ENCODE data around the gene GABRD.

GABRD gene

GRCh38 chr1:2018217-2019171 is 651 bp upstream of the GABRD start:
- no peak for TF ChIP-seq GATA1 (IDR thresholded peaks at IDR 0.05; ENCODE audit: low read depth, low read length)
- no peak for TF ChIP-seq POLR2A (IDR thresholded peaks at IDR 0.05; ENCODE audit: low read length)
- no peak for DNase-seq

GRCh38 chr1:2019571-2020309 is 595 bp downstream of the GABRD start:
- TF ChIP-seq POLR2A (IDR thresholded peaks at IDR 0.05; ENCODE audit: low read length), result no peak
- no peak for TF ChIP-seq GATA1 (IDR thresholded peaks at IDR 0.05; ENCODE audit: low read depth, low read length)
- DNase-seq, result no peak

- TF ChIP-seq POLR2A (IDR thresholded peaks at IDR 0.05; ENCODE audit: low read length), result no peak
- no peak for TF ChIP-seq GATA1 (IDR thresholded peaks at IDR 0.05; ENCODE audit: low read depth, low read length)
- DNase-seq, result no peak
These were observed 1.1 kb downstream of the GABRD start for GRCh38 chr1:2020310-2020655.

DNA sequence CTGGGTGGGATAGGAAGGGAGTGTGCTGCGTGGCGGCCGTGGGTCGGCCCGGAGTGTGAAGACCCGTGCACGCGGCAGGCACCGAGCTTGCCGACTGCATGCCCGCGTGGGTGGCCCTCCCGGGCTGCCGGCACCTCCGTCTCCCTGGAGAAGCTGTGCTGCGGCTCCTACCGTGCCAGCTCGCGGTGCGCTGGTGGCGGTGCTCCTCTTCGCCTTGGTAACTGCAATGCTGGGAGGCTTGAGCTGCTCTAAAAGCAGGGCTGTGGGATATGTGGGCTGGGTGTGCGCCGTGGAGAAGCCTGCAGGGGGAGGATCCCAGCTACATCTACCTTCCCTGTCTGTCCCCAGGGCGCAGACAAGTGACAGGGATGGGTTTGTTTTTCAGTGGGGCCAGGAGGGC is 2.4 kb downstream of the GABRD start:
- no peak for TF ChIP-seq POLR2A (IDR thresholded peaks at IDR 0.05; ENCODE audit: low read length)
- TF ChIP-seq GATA1 (IDR thresholded peaks at IDR 0.05; ENCODE audit: low read depth, low read length), result no peak
- no peak for DNase-seq

- DNase-seq, result no peak
- TF ChIP-seq GATA1 (IDR thresholded peaks at IDR 0.05; ENCODE audit: low read depth, low read length), result no peak
- TF ChIP-seq POLR2A (IDR thresholded peaks at IDR 0.05; ENCODE audit: low read length), result no peak
These were observed 3.1 kb downstream of the GABRD start for GRCh38 chr1:2022063-2022770.

GRCh38 chr1:2023187-2023586 is 4.0 kb downstream of the GABRD start:
- TF ChIP-seq POLR2A (IDR thresholded peaks at IDR 0.05; ENCODE audit: low read length) (no peak), GATA1 (IDR thresholded peaks at IDR 0.05; ENCODE audit: low read depth, low read length) (no peak)
- DNase-seq, result no peak

- DNase-seq, result no peak
- TF ChIP-seq GATA1 (IDR thresholded peaks at IDR 0.05; ENCODE audit: low read depth, low read length) (no peak), POLR2A (IDR thresholded peaks at IDR 0.05; ENCODE audit: low read length) (no peak)
These were observed 5.3 kb downstream of the GABRD start for GRCh38 chr1:2024451-2024850.

DNA sequence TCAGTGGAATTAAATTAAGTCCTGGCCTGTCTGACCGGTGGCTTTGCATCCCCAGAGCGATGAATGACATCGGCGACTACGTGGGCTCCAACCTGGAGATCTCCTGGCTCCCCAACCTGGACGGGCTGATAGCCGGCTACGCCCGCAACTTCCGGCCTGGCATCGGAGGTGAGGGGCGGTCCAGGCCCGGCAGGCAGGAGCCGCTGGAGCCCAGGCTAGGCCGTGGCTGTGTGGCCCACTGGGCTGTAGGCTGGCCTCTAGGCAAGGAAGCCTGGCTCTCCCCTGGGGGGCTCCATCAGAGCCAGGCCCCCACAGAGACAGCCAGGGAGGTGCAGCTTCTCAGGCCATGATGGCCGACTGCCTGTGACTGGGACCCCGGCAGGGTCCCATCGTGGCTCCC is 5.7 kb downstream of the GABRD start:
- no peak for TF ChIP-seq GATA1 (IDR thresholded peaks at IDR 0.05; ENCODE audit: low read depth, low read length)
- no peak for TF ChIP-seq POLR2A (IDR thresholded peaks at IDR 0.05; ENCODE audit: low read length)
- DNase-seq, result no peak

DNA sequence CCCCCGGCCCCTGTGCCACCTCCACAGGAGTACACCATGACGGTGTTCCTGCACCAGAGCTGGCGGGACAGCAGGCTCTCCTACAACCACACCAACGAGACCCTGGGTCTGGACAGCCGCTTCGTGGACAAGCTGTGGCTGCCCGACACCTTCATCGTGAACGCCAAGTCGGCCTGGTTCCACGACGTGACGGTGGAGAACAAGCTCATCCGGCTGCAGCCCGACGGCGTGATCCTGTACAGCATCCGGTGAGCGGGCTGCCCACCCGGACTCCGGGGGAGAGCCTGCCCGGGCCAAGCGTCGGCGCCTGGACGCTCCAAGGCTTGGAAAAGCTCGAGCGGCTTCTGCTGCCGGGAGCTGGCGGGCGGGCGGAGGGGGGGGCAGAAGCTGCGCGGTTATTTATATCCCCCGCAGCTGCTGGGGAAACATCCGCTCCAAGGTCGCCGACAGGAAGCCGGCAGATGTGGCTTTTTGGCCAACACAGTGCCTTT is 6.4 kb downstream of the GABRD start:
- DNase-seq, result no peak
- TF ChIP-seq GATA1 (IDR thresholded peaks at IDR 0.05; ENCODE audit: low read depth, low read length) (no peak), POLR2A (IDR thresholded peaks at IDR 0.05; ENCODE audit: low read length) (no peak)

- DNase-seq, result no peak
These were observed 8.9 kb downstream of the GABRD start for GRCh38 chr1:2027961-2028583.

GRCh38 chr1:2028870-2029560 is 9.9 kb downstream of the GABRD start:
- TF ChIP-seq GATA1 (IDR thresholded peaks at IDR 0.05; ENCODE audit: low read depth, low read length) (no peak), POLR2A (IDR thresholded peaks at IDR 0.05; ENCODE audit: low read length) (no peak)
- no peak for DNase-seq

More at GRCh38 chr1:2027961-2028583, 8.9 kb downstream of the GABRD start:
- TF ChIP-seq GATA1 (IDR thresholded peaks at IDR 0.05; ENCODE audit: low read depth, low read length) (no peak), POLR2A (IDR thresholded peaks at IDR 0.05; ENCODE audit: low read length) (no peak)

DNA sequence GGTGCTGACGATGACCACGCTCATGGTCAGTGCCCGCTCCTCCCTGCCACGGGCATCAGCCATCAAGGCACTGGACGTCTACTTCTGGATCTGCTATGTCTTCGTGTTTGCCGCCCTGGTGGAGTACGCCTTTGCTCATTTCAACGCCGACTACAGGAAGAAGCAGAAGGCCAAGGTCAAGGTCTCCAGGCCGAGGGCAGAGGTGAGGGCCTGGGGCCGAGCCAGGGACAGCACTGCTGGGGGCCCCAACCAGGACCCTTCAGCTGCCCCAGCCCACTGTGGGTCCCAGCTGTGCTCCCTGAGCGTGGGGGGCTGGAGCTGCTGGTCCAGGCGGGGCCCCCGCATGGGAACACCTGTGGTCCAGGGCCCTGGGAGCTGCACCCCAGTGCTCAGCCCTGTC is 10.4 kb downstream of the GABRD start:
- TF ChIP-seq GATA1 (IDR thresholded peaks at IDR 0.05; ENCODE audit: low read depth, low read length), result no peak
- no peak for DNase-seq

All from erythroblast (primary cell).